HG02759 (cell line): ENCODE results near the gene TIMM29.
"Not testable (repeated sequence)": the region's sequence is repeated elsewhere in the genome, so short reads cannot be mapped to it uniquely, and the experiment has no call there.

Experiments
- ATAC-seq: cut with Tn5 transposase; IDR thresholded peaks from one replicate; pipeline ENCODE4 v1.9.1; 2021; ENCODE audit warnings: mild to moderate bottlenecking, moderate library complexity; ENCODE audit not compliant: unreplicated experiment

The TIMM29 gene

DNA sequence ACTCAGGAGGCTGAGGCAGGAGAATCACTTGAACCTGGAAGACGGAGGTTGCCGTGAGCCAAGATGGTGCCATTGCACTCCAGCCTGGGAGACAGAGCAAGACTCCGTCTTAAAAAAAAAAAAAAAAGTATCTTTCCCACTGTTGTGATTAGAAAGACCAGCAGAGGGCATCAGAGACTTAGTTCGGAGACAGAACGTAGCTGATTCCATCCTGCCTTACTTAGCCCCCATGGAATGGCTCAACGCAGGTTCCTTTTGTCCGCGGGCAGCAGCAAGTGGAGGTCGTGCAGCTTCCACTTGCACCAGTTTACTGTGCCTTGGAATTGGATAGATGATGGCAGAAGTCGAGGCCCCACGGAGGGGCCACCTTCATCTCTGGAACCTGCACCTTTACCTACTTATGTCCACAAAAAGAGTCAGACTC, 8.1 kb downstream of the TIMM29 start:
- no peak for ATAC-seq

DNA sequence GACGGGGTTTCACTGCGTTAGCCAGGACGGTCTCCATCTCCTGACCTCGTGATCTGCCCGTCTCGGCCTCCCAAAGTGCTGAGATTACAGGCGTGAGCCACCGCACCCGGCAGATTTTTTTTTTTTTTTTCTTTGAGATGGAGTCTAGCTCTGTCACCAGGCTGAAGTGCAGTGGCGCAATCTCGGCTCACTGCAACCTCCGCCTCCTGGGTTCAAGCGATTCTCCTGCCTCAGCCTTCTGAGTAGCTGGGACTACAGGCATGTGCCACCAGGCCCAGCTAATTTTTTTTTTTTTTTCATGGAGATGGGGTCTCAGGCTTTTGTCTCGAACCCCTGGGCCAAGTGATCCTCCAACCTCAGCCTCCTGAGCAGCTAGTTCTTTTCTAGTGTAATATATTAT, 13.0 kb downstream of the TIMM29 start:
- ATAC-seq, result not testable (repeated sequence)

DNA sequence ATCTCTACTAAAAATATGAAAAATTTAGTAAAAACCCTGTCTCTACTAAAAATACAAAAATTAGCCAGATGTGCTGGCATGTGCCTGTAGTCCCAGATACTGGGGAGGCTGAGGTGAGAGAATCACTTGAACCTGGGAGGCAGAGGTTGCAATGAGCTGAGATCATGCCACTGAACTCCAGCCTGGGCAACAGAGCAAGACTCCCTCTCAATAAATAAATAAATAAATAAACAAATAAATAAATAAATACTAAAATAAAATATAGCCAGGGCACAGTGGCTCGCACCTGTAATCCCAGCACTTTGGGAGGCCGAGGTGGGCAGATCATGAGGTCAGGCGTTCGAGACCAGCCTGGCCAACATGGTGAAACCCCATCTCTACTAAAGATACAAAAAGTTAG, 14.8 kb downstream of the TIMM29 start:
- ATAC-seq, result not testable (repeated sequence)

DNA sequence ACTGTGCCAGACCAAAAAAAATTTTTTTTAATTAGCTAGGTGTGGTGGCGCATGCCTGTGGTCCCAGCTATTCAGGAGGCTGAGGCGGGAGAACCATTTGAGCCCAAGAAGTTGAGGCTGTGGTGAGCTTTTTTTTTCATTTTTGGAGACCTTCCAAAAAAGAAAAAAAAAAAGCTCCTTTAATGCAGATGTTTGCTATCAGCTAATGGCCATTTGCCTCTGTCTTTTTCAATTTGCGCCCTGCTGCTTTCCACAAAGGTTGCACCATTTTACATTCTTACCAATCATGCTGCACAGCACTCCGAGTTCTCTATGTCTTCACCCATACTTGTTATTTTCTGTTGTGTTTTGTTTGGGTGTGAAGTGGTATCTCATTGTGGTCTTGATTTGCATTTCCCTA, 16.7 kb downstream of the TIMM29 start:
- no peak for ATAC-seq

DNA sequence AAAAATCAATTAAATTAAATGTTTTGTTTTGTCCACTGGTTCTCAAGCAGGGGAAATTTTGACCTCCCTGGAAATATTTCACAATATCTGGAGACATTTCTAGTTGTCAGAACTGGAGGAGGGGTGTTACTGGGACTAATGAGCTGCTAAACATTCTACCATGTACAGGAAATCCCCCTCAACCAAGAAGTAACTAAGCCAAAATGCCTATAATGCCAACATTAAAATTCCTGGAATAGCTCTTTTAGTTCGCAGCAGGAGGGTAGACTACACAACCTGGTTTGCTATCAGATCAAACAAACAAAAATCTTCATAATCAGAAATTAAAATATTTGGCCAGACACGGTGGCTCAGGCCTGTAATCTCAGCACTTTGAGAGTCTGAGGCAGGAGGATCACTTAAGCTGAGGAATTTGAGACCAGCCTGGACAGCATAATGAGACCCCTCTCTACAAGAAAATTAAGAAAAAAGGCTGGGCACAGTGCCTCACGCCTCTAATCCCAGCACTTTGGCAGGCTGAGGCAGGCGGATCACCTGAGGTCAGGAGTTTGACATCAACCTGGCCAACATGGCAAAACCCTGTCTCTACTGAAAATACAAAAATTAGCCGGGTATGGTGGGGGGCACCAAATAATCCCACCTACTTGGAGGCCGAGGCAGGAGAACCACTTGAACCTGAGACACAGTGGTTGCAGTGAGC, 18.5 kb downstream of the TIMM29 start:
- ATAC-seq, result no peak

DNA sequence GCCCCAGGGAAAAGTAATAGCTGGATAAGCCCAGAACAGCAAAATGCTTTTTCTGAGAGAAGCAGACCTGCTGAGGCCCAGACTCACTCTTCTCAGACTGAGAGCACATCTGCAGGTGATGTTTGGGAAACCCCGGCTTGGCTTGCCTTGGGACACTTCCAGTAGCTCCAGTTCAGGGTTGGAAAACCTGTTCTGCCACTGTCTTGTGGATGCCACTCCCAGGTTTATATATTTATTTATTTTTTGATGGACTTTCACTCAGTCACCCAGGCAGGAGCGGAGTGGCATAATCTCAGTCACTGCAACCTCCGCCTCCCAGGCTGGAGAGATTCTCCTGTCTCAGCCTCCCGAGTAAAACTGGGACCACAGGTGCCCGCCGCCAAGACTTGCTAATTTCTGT, 24.2 kb downstream of the TIMM29 start:
- no peak for ATAC-seq

DNA sequence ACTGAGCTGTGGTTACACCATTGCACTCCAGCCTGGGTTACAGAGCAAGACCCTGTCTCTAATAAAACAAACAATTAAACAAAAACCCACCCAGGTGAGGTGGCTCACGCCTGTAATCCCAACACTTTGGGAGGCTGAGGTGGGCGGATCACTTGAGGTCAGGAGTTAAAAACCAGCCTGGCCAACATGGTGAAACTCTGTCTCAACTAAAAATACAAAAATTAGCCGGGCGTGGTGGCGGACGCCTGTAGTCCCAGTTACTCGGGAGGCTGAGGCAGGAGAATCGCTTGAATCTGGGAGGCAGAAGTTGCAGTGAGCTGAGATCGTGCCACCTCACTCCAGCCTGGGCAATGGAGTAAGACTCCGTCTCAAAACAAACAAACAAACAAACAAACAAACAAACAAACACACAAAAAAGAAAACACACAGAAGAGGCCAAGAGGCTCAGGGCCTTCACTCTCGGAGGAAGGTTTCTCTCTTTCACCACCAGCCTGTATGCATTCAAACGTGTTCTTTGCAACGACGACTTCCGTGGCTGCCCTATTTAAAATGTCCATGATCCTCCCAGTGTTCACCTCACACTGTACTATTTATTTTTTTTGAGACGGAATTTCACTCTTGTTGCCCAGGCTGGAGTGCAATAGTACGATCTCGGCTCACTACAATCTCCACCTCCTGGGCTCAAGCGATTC, 30.8 kb downstream of the TIMM29 start:
- not testable (repeated sequence) for ATAC-seq

DNA sequence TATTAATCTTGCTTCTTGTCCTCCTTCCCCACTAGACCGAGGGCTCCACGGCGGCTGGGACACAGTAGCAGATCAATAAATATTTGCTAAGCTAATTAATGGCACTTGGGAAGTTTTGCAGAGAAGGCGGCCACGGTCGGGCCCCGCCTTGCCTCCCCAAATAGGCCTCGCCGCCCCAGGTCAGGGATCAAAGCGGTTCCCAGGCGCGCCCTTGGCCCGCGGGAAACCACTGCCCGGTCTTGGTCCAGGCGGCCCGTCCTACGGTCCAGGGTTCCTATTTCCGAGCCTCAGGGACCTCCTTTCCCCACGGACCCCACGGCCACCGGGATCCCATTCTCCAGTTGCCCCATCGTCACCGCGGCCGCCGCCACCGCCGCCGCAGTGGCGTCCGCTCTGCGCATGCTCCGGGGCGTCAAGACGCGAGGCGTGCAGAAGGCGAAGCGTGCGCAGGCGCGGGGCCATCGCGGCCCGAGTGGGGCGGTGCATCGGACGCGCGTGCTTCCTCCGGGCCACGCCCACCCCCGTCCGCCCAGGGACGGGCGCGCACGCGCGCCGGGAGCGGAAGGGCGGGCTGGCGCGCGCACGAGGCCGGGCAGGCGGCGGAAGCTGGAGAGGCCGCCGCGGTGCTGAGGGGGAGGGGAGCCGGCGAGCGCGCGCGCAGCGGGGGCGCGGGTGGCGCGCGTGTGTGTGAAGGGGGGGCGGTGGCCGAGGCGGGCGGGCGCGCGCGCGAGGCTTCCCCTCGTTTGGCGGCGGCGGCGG, 31.9 kb downstream of the TIMM29 start, which contains the start of gene SMARCA4:
Gene SMARCA4 (plus strand): TSS at position 717 of the 759 bp plus-strand sequence. CDS start 23,122 bp downstream, outside the sequence.
- peak; percentile 83 for ATAC-seq

DNA sequence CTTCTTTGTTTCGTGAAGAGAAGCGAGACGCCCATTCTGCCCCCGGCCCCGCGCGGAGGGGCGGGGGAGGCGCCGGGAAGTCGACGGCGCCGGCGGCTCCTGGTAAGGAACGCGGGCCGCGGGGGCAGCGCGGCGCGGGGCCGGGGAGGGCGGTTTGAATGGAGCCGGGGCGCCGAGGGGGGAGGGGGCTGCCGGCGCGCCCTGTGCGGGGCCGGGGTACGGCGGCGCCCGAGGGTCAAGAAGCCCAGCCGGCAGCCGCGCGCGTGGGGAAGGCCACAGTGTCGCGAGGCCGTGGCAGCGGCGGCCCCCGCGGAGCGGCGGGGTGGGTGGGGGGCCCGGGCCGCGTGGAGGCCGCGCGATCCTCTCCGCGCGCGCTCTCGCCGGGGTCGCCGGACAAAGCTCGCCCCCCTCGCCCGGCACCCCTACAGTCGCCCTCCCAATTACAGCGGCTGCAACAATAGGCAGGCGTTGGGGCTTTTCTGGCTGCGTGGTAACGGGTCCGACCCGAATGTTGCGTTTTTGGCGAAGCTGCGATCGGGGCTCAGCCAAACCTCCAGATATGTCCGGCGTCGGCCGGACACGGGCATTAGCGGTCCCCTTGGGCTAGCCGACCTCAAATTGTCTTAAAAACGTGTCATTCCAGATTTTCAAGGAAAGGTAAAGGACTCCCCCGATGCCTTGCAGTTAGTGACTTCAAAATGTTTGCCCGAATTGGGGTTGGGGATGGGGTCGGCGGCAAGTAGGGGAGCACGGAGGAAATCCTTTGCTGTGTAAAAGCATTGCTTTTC, 32.7 kb downstream of the TIMM29 start:
- peak; percentile 48 for ATAC-seq

DNA sequence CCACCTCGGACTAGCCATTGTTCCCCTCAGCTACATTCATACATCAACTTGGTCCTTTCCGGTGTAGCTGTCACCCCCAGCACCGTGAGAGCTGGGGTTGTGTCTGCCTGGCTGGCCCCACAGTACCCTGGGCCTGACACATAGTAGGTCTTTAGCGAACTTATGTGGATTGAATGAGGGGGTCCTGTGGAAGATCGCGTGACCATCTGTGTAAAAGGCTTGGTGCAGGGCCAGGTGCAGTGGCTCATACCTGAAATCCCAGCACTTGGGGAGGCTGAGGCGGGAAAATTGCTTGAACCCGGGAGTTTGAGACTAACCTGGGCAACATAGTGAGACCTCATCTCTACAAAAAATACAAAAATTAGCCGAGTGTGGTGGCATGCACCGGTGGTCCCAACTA, 34.3 kb downstream of the TIMM29 start:
- no peak for ATAC-seq

DNA sequence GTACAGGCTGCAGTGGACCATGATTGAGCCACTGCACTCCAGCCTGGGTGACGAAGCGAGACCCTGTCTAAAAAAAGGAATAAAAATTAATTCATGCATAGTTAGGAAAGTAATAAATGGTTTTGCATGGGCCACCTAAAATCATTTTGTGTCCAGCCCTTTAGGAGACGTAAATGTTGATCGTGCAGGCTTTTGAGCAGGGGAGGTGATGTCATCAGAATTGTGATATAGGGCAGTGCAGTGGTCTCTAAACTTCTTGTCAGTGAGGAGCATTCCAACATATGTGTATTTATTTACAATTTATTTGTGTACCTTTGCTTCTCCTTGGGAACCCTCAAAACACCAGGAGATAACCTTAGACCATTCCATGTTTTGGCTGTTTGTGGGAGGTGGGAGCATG, 35.3 kb downstream of the TIMM29 start:
- no peak for ATAC-seq

DNA sequence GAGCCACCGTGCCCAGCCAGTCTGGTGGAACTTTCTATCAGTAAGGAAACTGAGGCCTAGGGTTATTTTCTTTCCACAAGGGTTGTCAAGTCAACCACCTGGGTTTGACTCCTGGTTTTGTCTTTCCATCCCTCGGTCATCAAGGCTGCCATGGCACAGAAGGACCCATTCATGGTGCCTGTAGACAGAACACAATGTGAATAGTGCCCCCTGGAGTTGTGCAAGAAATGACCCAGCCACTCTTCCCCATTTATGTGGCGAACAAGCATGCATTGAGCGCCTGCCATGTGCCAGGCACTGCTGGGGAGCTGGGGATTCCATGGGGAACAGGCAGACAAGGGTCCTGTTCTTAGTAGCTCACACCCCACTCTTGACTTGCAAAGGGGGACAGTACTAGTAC, 36.3 kb downstream of the TIMM29 start:
- ATAC-seq, result no peak

DNA sequence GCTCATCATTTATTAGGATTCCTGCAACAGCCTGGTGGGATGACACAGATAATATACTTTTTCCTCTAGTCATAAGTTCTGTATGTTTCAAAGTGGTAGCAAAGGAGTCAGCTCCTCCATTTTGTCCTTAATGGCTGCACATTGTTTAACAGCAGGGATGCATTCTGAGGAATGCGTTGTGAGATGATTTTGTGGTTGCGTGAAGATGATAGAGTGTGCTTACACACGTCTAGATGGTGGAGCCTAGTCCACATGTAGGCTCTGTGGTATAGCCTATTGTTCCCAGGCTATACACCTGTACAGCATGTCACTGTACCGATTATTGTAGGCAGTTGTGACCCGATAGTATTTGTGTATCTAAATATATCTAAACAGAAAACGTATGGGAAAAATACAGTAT, 36.8 kb downstream of the TIMM29 start:
- no peak for ATAC-seq

DNA sequence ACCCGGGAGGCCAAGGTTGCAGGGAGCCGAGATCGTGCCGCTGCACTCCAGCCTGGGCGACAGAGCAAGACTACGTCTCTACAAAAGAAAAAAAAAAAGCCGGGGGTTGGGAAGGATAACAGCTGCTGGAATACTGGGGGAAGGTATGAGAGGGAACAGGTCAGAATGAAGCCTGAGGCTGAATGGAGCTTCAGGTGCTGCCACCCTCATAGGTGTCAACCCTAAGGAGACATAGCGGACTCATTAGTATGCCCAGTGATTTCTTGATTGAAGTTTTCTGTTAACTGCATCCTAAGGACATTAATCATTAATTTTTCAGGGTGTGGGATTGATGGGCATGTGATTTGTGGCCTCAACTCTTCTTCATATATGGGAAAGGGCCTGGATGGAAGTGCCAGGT, 38.2 kb downstream of the TIMM29 start:
- ATAC-seq, result no peak

DNA sequence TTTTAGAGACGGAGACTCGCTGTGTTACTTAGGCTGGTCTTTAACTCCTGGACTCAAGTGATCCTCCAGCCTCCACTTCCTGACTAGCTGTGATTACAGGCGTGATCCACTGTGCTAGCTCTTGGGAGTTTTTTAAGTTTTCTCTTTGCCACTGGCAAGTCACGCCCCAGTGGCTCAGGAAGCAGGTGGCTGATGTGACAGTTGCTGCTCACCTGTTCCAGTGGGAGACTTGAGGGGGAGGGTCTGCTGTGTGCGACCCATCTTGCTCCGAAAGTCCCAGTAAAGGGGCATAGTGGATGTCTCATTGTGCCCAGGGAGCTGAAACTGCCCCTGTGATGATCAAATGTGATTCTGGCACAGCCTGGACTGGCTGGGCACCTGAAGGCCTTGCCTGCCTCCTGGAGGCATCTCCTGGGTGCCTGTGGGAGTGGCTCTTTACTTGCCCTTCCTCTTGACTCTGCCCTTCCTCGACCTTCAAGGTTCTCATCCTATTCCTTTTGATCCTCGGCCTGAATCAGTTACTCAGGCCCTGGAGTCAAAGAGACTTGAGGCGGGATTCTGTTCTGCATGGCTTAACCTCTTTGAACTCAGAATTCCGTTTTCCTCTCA, 40.0 kb downstream of the TIMM29 start:
- ATAC-seq, result no peak

DNA sequence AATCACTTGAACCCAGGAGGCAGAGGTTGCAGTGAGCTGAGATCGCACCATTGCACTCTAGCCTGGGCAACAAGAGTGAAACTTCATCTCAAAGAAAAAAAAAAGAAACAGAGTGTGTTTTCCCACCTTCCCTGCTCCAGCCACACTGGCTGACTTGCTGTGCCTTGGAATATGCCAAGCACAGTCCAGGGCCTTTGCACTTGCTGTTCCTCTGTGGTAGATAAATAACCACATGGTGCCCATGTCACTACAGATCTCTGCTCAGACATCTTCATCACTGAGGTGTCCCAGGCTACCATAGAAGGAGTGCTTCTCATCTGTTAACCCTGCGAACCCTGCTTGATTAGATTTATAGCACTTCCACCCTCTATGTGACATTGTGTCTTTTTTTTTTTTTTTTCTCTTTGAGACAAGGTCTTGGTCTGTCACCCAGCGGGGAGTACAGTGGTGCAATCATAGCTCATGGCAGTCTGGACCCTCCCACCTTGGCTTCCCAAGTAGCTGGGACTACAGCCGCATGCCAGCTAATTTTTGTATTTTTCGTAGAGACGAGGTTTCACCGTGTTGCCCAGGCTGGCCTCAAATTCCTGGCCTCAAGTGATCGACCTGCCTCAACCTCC, 42.6 kb downstream of the TIMM29 start:
- no peak for ATAC-seq

DNA sequence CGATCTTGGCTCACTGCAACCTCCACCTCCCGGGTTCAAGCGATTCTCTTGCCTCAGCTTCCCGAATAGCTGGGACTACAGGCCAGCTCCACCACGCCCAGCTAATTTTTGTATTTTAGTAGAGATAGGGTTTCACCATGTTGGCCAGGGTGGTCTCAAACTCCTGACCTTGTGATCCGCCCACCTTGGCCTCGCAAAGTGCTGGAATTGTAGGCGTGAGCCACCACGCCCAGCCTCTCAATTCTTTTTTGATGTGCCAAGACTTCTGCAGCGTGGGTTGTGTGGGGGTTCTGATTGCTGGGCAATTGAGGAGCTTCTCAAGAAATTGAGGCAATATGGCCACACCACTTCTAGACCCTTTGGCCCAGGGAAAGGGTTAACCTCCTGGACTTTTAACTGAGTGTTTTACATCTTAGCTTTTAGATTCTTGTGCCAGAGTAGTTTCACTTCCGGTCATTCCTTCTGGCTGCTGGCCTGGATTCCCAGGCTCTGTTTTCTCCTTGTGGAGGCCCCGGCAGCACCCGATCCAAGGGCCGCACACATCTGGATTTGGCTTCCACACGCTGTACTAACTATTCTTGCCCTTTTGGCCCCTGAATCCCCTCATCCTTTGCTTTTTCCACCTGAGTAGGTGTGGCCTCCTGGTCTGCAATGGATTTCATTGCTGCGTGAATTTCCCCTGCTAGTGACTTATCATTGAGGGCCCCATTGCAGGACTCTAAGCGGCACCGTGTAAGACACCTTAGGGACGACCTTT, 46.9 kb downstream of the TIMM29 start:
- no peak for ATAC-seq

DNA sequence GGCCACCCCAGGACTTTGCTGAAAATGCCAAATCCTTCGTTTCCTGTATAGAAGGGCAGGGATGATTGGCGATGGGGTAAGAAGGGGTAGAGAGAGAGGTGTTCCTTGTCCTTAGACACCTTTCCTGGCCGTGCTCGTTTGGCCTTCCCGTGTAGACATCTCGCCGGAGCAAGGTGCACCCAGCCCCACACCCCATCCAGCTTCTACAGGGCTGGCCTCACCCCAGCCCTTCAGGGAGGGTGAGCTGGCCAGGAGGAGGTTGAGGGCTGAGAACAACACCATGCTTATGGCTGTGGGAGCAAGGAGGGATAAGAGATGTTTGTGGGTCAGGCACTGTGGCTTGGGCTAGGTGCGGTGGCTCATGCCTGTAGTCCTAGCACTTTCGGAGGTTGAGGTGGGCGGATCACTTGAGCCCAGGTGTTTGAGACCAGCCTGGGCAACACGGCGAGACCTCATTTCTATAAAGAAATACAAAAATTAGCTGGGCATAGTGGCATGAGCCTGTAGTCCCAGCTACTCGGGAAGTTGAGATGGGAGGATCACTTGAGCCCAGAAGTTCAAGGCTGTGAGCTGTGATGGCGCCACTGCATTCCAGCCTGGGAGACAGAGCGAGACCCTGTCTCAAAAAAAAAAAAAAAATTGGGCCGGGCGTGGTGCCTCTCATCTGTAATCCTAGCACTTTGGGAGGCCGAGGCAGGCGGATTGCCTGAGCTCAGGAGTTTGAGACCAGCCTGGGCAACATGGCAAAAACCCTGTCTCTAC, 47.7 kb downstream of the TIMM29 start:
- ATAC-seq, result no peak

DNA sequence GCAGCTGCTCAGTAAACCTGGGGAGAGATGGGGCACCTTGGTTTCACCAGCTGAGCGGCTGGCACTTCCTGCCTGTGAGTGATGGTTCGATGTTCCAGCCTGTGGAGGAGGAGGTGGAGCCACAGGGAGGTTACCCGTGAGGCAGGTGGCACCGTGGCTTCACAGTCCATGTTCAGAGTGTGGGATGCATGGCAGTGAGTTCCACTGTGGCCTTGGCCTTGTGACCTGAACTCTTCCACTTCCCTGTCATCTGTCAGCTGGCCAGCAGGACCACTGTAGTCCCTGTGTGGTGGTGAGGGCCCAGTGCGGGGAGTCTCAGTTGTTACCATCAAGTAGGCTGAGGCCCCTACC, 49.1 kb downstream of the TIMM29 start:
- ATAC-seq, result no peak
